Measurements from ENCODE around the gene RNF227. TPM values are rescaled to one million over a fixed set of nuclear protein-coding genes. Genes with fewer than 3 reads are reported as not detected.

Gene RNF227
- total and polyA plus RNA-seq, 2 of the 13 experiments (the other 11 are each of a cell fraction or from before 2014, with no cell fraction given), result 0.20 to 0.79 TPM

- no peak for TF ChIP-seq PLSCR1 (CRISPR knock-in tag; IDR thresholded peaks at IDR 0.05; ENCODE audit: borderline replicate concordance)
- peak; percentile 47; the same call in 1 of the 2 replicates for TF ChIP-seq HDAC2 (CRISPR knock-in tag; IDR thresholded peaks at IDR 0.05)
- peak; percentile 80 for TF ChIP-seq ZNF350 (CRISPR knock-in tag; IDR thresholded peaks at IDR 0.05; ENCODE audit: borderline replicate concordance, low read depth)
- TF ChIP-seq ZMYM2 (CRISPR knock-in tag; IDR thresholded peaks at IDR 0.05), result no peak
- no peak for TF ChIP-seq KLF13 (CRISPR knock-in tag; IDR thresholded peaks at IDR 0.05)
- no peak for TF ChIP-seq ZSCAN9 (CRISPR knock-in tag; IDR thresholded peaks at IDR 0.05; ENCODE audit: borderline replicate concordance)
- no peak for TF ChIP-seq PRDM15 (CRISPR knock-in tag; IDR thresholded peaks at IDR 0.05)
- TF ChIP-seq NR1H2 (CRISPR knock-in tag; IDR thresholded peaks at IDR 0.05; ENCODE audit: borderline replicate concordance, low read depth), result no peak
- no peak for TF ChIP-seq RFX3 (CRISPR knock-in tag; IDR thresholded peaks at IDR 0.05)
- no peak for TF ChIP-seq KIAA2018 (CRISPR knock-in tag; IDR thresholded peaks at IDR 0.05; ENCODE audit: borderline replicate concordance)
- no peak for TF ChIP-seq SOX6 (IDR thresholded peaks at IDR 0.05)
- TF ChIP-seq SOX6 (CRISPR knock-in tag; IDR thresholded peaks at IDR 0.05), result peak; percentile 67
- TF ChIP-seq ZFX (CRISPR knock-in tag; IDR thresholded peaks at IDR 0.05; ENCODE audit: low read depth), result peak; percentile 84
- TF ChIP-seq THAP11 (CRISPR knock-in tag; IDR thresholded peaks at IDR 0.05), result peak; percentile 56; the same call in 1 of the 2 replicates
- no peak for TF ChIP-seq NFE2 (CRISPR knock-in tag; IDR thresholded peaks at IDR 0.05)
- TF ChIP-seq RFXAP (CRISPR knock-in tag; IDR thresholded peaks at IDR 0.05; ENCODE audit: borderline replicate concordance), result no peak; the same call in 1 of the 2 replicates
- no peak for TF ChIP-seq ARNT2 (CRISPR knock-in tag; IDR thresholded peaks at IDR 0.05; ENCODE audit: low read depth)
- 0 out of 2 replicates have a peak, but pooled peaks have one; percentile 34 for TF ChIP-seq ZNF746 (CRISPR knock-in tag; IDR thresholded peaks at IDR 0.05)
Observed at GRCh38 chr17:7887482-7888183, 28.5 kb downstream of the RNF227 start (continued).
